ENCODE data around the gene GNAS-AS1.

Gene GNAS-AS1

GRCh38 chr20:58850693-58851174 lies at the start of gene GNAS-AS1:
Gene GNAS-AS1 (minus strand): TSS chr20:58850902.
- DNase-seq (ENCODE audit: low read depth), result no peak

GRCh38 chr20:58900397-58900796 lies 49.7 kb upstream of the GNAS-AS1 start:
- DNase-seq (ENCODE audit: low read depth), result no peak

GRCh38 chr20:58899512-58899911 lies 48.8 kb upstream of the GNAS-AS1 start:
- no peak for DNase-seq (ENCODE audit: low read depth)

- DNase-seq (ENCODE audit: low read depth), result no peak
Observed at GRCh38 chr20:58898629-58899408, 48.1 kb upstream of the GNAS-AS1 start.

- DNase-seq (ENCODE audit: low read depth), result no peak
Observed at GRCh38 chr20:58897488-58897887, 46.8 kb upstream of the GNAS-AS1 start.

GRCh38 chr20:58896820-58897219 lies 46.1 kb upstream of the GNAS-AS1 start:
- no peak for DNase-seq (ENCODE audit: low read depth)

GRCh38 chr20:58895448-58896180 lies 44.9 kb upstream of the GNAS-AS1 start:
- no peak for DNase-seq (ENCODE audit: low read depth)

- no peak for DNase-seq (ENCODE audit: low read depth)
Observed at GRCh38 chr20:58894652-58895447, 44.1 kb upstream of the GNAS-AS1 start.

- no peak for DNase-seq (ENCODE audit: low read depth)
Observed at GRCh38 chr20:58893355-58894120, 42.8 kb upstream of the GNAS-AS1 start.

- no peak for DNase-seq (ENCODE audit: low read depth)
Observed at GRCh38 chr20:58892932-58893224, 42.2 kb upstream of the GNAS-AS1 start.

GRCh38 chr20:58892141-58892931 lies 41.6 kb upstream of the GNAS-AS1 start:
- DNase-seq (ENCODE audit: low read depth), result no peak

- DNase-seq (ENCODE audit: low read depth), result no peak
Observed at GRCh38 chr20:58891718-58892140, 41.0 kb upstream of the GNAS-AS1 start.

- no peak for DNase-seq (ENCODE audit: low read depth)
Observed at GRCh38 chr20:58891086-58891717, 40.5 kb upstream of the GNAS-AS1 start.

GRCh38 chr20:58890518-58891085 lies 39.9 kb upstream of the GNAS-AS1 start:
- no peak for DNase-seq (ENCODE audit: low read depth)

- DNase-seq (ENCODE audit: low read depth), result no peak
Observed at GRCh38 chr20:58889798-58890517, 39.3 kb upstream of the GNAS-AS1 start.

GRCh38 chr20:58889334-58889760 lies 38.6 kb upstream of the GNAS-AS1 start:
- no peak for DNase-seq (ENCODE audit: low read depth)

GRCh38 chr20:58888521-58889333 lies 38.0 kb upstream of the GNAS-AS1 start:
- DNase-seq (ENCODE audit: low read depth), result no peak

GRCh38 chr20:58888103-58888502 lies 37.4 kb upstream of the GNAS-AS1 start:
- DNase-seq (ENCODE audit: low read depth), result no peak

GRCh38 chr20:58886546-58886945 lies 35.8 kb upstream of the GNAS-AS1 start:
- no peak for DNase-seq (ENCODE audit: low read depth)
